K562 (cell line): ENCODE data around the gene NASP. TPM values are rescaled to one million over a fixed set of nuclear protein-coding genes. Genes with fewer than 3 reads are reported as not detected.

Experiments used
- CXXC5 ChIP-seq: fragments of 250-450 bp; sonication (Bioruptor Pico); IDR thresholded peaks from 2 replicates; pipeline ENCODE4 v1.8.0; 2022; ENCODE audit warnings: inconsistent platforms, mild to moderate bottlenecking, moderate library complexity
- KDM1A ChIP-seq, 2 experiments: fragments of 450-650 bp; IDR thresholded peaks; 2 replicates each; pipeline ENCODE4 v1.6.1; 2016; ENCODE audit warnings: mild to moderate bottlenecking in 2 of 2
- ZBTB17 ChIP-seq: fragments of 450-650 bp; formaldehyde crosslinking; IDR thresholded peaks from 2 replicates; pipeline ENCODE4 v1.4.0; 2020; ENCODE audit warnings: mild to moderate bottlenecking
- polyA plus RNA-seq, 8 experiments: library from polyadenylated mRNA; depleted of rRNA in 4 of 8; stranded (reverse) in 5 of 8; unstranded in 3 of 8; fragments of >200 nt; fragmentation: Nextera tagmentation in 2 of 8; fragmentation: Illumina TruSeq in 1 of 8; extraction: Ambion mirVana in 2 of 8; extraction: Trizol in 1 of 8; gene quantifications; 2 replicates each; pipeline versions ENCODE4 v1.2.1 to v1.2.3, GENCODE V29; 2011 to 2014; ENCODE audit warnings: inconsistent platforms in 1 of 8, missing spikeins in 1 of 8
- total RNA-seq, 7 experiments: library from RNA; depleted of rRNA in 6 of 7; stranded (reverse); fragments of >200 nt in 6 of 7; fragmentation: Illumina TruSeq in 2 of 7; extraction: Trizol in 2 of 7; gene quantifications; 2 replicates each; pipeline versions ENCODE4 v1.2.1 to v1.2.3, GENCODE V29; 2011 to 2021; ENCODE audit warnings: low replicate concordance in 1 of 7
- TF ChIP-seq, protein P1 (sequence below): sonication (generic); formaldehyde crosslinking; IDR thresholded peaks from 2 replicates; pipeline ENCODE4 v1.8.0; 2023; ENCODE audit warnings: mild to moderate bottlenecking, missing genetic modification reagents
- TF ChIP-seq, protein P2 (sequence below): sonication (generic); formaldehyde crosslinking; IDR thresholded peaks from 2 replicates; pipeline ENCODE4 v1.8.1; 2023; ENCODE audit warnings: missing genetic modification reagents, mild to moderate bottlenecking, borderline replicate concordance
- TF ChIP-seq, protein P3 (sequence below), 3 experiments: fragments of 200-800 bp in 1 of 3; fragments of 250-450 bp in 1 of 3; fragments of 450-650 bp in 1 of 3; sonication (Bioruptor Pico) in 1 of 3; sonication (Bioruptor generic) in 1 of 3; formaldehyde crosslinking in 1 of 3; IDR thresholded peaks; 2 replicates each; pipeline versions ENCODE4 v1.6.1 to v1.8.0; 2016 to 2022; ENCODE audit warnings: mild to moderate bottlenecking in 2 of 3, missing genetic modification characterization in 2 of 3, missing compliant biosample characterization in 1 of 3, moderate library complexity in 1 of 3
- TF ChIP-seq, protein P4 (sequence below): sonication (generic); formaldehyde crosslinking; IDR thresholded peaks from 2 replicates; pipeline ENCODE4 v1.8.0; 2023; ENCODE audit warnings: missing genetic modification reagents, mild to moderate bottlenecking, borderline replicate concordance

NASP gene
- total and polyA plus RNA-seq, 9 of the 15 experiments (the other 6 are each of a cell fraction or from before 2014, with no cell fraction given) = 199 to 578 (median 419) TPM

DNA sequence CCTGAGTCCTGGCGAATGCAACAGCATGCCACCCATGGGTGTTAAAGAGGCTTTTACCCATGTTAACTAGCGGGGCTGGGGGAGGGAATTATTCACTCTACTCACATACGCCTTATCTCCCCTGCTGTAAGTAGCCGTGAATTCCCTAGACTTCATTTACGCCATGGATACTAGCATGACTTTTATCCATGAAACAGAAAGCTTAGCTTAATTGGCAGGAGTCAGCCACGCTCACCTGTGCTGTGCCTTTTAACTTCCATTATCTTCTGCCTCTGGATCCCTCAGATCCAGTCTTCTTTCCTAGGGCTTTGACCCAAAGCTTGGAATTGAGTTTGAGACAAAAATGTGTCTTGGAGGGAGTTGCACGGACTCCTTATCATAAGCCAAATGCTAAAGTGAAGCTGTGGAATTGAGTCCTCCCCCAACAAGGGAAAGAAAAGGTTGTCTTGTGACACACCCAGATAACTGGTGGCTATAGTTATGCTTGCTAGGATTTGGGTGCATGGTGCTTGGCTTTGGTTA lies 9.7 kb upstream of the NASP start (continued):
- TF ChIP-seq, protein P1, sequence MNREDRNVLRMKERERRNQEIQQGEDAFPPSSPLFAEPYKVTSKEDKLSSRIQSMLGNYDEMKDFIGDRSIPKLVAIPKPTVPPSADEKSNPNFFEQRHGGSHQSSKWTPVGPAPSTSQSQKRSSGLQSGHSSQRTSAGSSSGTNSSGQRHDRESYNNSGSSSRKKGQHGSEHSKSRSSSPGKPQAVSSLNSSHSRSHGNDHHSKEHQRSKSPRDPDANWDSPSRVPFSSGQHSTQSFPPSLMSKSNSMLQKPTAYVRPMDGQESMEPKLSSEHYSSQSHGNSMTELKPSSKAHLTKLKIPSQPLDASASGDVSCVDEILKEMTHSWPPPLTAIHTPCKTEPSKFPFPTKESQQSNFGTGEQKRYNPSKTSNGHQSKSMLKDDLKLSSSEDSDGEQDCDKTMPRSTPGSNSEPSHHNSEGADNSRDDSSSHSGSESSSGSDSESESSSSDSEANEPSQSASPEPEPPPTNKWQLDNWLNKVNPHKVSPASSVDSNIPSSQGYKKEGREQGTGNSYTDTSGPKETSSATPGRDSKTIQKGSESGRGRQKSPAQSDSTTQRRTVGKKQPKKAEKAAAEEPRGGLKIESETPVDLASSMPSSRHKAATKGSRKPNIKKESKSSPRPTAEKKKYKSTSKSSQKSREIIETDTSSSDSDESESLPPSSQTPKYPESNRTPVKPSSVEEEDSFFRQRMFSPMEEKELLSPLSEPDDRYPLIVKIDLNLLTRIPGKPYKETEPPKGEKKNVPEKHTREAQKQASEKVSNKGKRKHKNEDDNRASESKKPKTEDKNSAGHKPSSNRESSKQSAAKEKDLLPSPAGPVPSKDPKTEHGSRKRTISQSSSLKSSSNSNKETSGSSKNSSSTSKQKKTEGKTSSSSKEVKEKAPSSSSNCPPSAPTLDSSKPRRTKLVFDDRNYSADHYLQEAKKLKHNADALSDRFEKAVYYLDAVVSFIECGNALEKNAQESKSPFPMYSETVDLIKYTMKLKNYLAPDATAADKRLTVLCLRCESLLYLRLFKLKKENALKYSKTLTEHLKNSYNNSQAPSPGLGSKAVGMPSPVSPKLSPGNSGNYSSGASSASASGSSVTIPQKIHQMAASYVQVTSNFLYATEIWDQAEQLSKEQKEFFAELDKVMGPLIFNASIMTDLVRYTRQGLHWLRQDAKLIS (CRISPR knock-in tag) = 0 out of 2 replicates have a peak, but pooled peaks have one; percentile 55
- TF ChIP-seq KDM1A (IDR thresholded peaks at IDR 0.05) (peak; percentile 43 to 57; a peak in 3 of 4 replicates), ZBTB17 (CRISPR knock-in tag) (0 out of 2 replicates have a peak, but pooled peaks have one; percentile 40), CXXC5 (peak; percentile 54)
- TF ChIP-seq, protein P2, sequence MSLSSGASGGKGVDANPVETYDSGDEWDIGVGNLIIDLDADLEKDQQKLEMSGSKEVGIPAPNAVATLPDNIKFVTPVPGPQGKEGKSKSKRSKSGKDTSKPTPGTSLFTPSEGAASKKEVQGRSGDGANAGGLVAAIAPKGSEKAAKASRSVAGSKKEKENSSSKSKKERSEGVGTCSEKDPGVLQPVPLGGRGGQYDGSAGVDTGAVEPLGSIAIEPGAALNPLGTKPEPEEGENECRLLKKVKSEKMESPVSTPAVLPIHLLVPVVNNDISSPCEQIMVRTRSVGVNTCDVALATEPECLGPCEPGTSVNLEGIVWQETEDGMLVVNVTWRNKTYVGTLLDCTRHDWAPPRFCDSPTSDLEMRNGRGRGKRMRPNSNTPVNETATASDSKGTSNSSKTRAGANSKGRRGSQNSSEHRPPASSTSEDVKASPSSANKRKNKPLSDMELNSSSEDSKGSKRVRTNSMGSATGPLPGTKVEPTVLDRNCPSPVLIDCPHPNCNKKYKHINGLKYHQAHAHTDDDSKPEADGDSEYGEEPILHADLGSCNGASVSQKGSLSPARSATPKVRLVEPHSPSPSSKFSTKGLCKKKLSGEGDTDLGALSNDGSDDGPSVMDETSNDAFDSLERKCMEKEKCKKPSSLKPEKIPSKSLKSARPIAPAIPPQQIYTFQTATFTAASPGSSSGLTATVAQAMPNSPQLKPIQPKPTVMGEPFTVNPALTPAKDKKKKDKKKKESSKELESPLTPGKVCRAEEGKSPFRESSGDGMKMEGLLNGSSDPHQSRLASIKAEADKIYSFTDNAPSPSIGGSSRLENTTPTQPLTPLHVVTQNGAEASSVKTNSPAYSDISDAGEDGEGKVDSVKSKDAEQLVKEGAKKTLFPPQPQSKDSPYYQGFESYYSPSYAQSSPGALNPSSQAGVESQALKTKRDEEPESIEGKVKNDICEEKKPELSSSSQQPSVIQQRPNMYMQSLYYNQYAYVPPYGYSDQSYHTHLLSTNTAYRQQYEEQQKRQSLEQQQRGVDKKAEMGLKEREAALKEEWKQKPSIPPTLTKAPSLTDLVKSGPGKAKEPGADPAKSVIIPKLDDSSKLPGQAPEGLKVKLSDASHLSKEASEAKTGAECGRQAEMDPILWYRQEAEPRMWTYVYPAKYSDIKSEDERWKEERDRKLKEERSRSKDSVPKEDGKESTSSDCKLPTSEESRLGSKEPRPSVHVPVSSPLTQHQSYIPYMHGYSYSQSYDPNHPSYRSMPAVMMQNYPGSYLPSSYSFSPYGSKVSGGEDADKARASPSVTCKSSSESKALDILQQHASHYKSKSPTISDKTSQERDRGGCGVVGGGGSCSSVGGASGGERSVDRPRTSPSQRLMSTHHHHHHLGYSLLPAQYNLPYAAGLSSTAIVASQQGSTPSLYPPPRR (CRISPR knock-in tag) = no peak
- TF ChIP-seq, protein P3, sequence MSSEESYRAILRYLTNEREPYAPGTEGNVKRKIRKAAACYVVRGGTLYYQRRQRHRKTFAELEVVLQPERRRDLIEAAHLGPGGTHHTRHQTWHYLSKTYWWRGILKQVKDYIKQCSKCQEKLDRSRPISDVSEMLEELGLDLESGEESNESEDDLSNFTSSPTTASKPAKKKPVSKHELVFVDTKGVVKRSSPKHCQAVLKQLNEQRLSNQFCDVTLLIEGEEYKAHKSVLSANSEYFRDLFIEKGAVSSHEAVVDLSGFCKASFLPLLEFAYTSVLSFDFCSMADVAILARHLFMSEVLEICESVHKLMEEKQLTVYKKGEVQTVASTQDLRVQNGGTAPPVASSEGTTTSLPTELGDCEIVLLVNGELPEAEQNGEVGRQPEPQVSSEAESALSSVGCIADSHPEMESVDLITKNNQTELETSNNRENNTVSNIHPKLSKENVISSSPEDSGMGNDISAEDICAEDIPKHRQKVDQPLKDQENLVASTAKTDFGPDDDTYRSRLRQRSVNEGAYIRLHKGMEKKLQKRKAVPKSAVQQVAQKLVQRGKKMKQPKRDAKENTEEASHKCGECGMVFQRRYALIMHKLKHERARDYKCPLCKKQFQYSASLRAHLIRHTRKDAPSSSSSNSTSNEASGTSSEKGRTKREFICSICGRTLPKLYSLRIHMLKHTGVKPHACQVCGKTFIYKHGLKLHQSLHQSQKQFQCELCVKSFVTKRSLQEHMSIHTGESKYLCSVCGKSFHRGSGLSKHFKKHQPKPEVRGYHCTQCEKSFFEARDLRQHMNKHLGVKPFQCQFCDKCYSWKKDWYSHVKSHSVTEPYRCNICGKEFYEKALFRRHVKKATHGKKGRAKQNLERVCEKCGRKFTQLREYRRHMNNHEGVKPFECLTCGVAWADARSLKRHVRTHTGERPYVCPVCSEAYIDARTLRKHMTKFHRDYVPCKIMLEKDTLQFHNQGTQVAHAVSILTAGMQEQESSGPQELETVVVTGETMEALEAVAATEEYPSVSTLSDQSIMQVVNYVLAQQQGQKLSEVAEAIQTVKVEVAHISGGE (CRISPR knock-in tag; IDR thresholded peaks at IDR 0.05) = 0 out of 6 replicates have a peak, but pooled peaks of 1 of the 3 experiments have one; percentile 17
- TF ChIP-seq, protein P4, sequence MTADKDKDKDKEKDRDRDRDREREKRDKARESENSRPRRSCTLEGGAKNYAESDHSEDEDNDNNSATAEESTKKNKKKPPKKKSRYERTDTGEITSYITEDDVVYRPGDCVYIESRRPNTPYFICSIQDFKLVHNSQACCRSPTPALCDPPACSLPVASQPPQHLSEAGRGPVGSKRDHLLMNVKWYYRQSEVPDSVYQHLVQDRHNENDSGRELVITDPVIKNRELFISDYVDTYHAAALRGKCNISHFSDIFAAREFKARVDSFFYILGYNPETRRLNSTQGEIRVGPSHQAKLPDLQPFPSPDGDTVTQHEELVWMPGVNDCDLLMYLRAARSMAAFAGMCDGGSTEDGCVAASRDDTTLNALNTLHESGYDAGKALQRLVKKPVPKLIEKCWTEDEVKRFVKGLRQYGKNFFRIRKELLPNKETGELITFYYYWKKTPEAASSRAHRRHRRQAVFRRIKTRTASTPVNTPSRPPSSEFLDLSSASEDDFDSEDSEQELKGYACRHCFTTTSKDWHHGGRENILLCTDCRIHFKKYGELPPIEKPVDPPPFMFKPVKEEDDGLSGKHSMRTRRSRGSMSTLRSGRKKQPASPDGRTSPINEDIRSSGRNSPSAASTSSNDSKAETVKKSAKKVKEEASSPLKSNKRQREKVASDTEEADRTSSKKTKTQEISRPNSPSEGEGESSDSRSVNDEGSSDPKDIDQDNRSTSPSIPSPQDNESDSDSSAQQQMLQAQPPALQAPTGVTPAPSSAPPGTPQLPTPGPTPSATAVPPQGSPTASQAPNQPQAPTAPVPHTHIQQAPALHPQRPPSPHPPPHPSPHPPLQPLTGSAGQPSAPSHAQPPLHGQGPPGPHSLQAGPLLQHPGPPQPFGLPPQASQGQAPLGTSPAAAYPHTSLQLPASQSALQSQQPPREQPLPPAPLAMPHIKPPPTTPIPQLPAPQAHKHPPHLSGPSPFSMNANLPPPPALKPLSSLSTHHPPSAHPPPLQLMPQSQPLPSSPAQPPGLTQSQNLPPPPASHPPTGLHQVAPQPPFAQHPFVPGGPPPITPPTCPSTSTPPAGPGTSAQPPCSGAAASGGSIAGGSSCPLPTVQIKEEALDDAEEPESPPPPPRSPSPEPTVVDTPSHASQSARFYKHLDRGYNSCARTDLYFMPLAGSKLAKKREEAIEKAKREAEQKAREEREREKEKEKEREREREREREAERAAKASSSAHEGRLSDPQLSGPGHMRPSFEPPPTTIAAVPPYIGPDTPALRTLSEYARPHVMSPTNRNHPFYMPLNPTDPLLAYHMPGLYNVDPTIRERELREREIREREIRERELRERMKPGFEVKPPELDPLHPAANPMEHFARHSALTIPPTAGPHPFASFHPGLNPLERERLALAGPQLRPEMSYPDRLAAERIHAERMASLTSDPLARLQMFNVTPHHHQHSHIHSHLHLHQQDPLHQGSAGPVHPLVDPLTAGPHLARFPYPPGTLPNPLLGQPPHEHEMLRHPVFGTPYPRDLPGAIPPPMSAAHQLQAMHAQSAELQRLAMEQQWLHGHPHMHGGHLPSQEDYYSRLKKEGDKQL (CRISPR knock-in tag) = 0 out of 2 replicates have a peak, but pooled peaks have one; percentile 56
